ENCODE data around the gene ADISSP.

- no peak for TF ChIP-seq RXRA (CRISPR knock-in tag; IDR thresholded peaks at IDR 0.05)
- TF ChIP-seq DR1 (CRISPR knock-in tag; IDR thresholded peaks at IDR 0.05) = no peak
Measured at GRCh38 chr20:3744806-3745685, 22.5 kb downstream of the ADISSP start.

Data from HepG2 (cell line).